GM21528 (cell line): Measurements from ENCODE around the gene TFF3.

Experiments used
- ATAC-seq: cut with Tn5 transposase; IDR thresholded peaks from one replicate; pipeline ENCODE4 v1.9.1; 2021; ENCODE audit warnings: mild to moderate bottlenecking, moderate library complexity; ENCODE audit not compliant: unreplicated experiment, low FRiP score

The TFF3 gene

DNA sequence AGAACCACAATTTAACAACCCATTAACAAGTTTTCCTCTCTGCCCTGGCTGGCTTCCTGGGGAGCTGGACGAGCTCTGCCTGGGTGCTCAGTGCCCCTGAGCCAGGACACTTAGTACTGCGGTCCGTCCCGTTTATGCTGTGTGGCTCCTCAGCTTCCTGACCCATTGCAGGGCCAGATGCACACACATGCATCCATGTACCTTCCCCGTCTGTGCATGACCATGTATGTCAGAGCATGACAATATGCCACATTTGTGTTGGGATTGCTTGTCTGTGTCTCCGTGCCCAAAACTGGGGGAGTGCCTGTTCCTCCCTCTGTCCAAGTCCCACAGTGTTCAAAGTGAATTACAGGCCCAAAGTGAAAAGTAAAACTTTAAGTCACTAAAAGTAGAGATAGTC, 9.7 kb upstream of the TFF3 start:
- ATAC-seq = no peak

DNA sequence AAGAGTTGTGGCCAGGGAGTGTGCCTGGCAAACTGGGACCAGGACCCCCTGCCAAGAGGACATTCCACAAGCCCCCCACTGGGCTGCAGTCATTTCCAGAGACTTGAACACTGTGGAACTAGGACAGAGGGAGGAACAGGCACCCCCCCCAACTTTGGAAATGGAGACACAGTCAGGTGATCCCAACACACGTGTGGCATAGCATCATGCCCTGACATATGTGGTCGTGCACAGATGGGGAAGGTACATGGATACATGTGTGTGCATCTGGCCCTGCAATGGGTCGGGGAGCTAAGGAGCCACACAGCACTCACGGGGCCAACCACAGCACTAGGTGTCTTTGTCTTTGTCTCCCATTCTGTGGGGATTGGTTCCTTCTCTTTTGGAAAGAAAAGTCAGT, 6.6 kb upstream of the TFF3 start:
- ATAC-seq = no peak

- ATAC-seq = no peak
These were observed 6.0 kb upstream of the TFF3 start for GRCh38 chr21:42321231-42321630.

DNA sequence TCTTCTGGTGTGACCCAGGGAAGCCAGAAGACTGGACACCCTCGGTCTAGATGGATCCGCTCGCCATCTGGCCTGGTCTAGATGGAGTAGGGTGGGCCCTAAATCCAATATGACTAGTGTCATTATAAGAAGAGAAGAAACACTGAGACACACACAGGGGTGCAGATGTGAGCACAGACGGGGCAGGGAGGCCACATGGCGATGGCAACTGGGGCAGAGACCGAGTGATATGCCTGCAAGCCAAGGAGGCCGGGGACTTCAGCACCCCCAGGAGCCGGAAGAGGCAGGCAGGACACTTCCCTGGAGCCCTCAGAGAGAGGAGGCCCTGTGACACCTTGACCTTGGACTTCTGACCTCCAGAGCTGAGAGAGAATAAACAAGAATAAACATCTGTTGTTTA, 5.6 kb upstream of the TFF3 start:
- ATAC-seq = no peak

- ATAC-seq = no peak
These were observed 4.8 kb upstream of the TFF3 start for GRCh38 chr21:42319851-42320572.

DNA sequence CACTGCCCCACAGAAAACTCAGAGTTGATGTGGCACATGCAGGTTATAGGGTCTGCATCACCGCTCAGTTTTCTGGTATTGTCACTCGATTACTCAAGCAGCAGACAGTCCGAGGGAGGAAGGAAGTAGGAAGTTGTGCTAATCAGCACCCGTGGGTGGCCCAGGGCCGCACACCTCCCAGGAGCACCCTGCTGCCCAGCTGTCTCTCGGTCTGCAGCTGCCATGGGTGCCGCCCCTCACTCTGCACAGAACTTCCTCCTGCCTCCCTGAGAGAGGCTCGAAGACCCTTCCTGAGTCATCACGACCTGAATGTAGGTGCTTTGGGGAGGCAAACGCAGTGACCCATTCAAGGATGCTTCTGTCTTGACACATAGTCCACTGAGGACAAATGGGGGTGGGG, 4.2 kb upstream of the TFF3 start:
- ATAC-seq = no peak

- ATAC-seq = no peak
These were observed 2.9 kb upstream of the TFF3 start for GRCh38 chr21:42317826-42318746.

- no peak for ATAC-seq
These were observed 2.1 kb upstream of the TFF3 start for GRCh38 chr21:42317341-42317741.

DNA sequence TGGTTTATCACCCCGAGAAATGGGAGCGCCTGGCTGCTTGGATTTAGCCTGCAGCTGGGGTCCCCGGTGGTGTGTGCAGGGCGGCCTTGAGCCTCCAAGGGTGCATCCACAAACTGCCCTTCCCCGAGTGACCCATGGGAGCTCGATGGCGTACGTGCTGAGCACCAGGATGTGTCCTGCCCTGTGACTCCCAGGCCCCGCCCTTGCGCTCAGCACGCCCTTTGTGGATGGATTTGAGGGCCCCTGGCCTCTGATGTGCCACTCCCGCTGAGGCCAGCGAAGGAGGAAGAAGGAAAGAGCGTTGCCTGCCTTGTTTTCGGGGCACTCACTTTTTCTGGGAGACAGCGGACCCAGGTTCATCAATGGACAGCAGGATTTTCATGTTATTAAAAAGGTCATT, 1.7 kb upstream of the TFF3 start:
- ATAC-seq = no peak

DNA sequence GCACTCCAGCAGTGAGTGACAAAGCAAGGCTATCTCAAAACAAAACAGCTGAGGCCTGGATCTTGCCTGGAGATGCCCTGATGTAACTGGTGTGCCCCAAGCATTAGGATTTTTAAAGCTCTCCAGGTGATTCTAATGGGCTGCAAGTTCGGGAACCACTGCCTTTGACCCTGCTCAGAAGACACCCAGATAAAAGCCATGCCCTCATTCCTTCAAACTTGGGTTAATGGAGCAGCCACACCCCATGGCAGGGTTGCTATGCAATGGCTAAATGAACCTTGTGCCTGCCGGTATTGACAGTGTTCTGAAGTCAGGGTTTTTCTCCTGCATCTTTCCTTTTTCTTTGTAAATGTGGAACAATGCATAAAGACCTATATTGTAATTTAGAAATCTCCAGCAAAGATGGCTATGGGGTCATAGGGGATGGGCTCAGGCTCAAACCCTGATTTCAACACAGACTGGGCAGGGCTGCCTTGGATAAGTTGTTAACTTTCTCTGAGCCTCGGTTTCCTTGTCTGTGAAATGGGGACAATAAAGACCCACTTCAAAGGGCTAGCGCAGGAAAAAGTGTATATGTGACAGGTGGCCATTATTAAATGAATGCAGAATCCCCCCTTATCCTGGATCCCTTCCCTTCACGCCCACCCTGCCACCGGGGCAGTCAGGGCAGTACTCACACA, 453 bp downstream of the TFF3 start:
- no peak for ATAC-seq

GRCh38 chr21:42313501-42313969, 1.7 kb downstream of the TFF3 start:
- no peak for ATAC-seq

GRCh38 chr21:42312626-42313104, 2.5 kb downstream of the TFF3 start:
- ATAC-seq = no peak

DNA sequence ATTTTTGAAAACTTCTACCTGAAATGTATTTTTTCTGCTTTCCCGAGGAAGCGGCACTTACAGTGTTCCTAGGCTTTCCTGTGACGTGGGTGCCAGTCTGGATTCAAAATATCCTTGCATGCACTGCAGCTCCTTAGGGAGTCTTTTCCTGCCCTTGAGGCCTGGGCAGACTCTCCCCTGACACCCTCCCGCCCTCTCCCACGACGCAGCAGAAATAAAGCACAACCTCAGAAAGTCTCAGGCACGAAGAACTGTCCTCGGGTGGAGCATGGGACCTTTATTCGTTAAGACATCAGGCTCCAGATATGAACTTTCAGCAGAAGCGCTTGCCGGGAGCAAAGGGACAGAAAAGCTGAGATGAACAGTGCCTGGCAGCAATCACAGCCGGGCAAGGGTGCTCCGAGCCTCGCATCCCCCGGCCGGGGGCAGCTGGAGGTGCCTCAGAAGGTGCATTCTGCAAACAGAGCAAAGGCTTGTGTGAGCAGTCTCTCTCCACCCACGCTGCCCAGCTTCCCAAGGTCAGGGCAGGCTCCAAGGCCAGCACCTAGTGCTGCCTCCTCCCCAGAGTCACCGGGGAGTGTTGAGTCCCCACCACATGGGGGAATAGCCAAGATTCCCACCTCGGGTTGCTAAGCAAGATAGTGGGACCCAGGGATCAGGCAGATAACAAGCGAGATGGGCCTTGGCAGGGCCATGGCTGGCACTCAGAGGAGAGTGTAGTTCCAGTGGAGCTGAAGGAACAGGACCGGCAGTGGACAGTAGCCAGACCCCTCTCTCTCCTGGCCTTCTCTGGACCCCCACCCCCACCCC, 3.2 kb downstream of the TFF3 start:
- no peak for ATAC-seq

DNA sequence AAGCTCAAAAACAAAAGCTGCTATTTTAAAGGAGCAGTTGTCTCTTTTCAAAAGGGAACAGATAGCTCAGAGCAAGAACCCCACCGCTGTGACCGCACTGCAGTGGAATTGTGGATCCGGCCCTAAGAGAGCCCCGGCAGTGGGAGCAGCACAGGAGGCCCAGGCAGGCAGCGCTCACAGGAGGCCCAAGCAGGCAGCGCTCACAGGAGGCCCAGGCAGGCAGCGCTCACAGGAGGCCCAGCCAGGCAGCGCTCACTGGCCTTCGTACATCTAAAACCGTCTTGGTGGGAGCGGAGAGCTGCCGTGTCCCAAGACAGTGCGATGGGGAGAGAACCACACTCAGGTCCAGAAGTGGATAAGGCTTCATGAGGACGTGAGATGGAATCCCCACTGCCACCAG, 4.0 kb downstream of the TFF3 start:
- ATAC-seq = no peak

DNA sequence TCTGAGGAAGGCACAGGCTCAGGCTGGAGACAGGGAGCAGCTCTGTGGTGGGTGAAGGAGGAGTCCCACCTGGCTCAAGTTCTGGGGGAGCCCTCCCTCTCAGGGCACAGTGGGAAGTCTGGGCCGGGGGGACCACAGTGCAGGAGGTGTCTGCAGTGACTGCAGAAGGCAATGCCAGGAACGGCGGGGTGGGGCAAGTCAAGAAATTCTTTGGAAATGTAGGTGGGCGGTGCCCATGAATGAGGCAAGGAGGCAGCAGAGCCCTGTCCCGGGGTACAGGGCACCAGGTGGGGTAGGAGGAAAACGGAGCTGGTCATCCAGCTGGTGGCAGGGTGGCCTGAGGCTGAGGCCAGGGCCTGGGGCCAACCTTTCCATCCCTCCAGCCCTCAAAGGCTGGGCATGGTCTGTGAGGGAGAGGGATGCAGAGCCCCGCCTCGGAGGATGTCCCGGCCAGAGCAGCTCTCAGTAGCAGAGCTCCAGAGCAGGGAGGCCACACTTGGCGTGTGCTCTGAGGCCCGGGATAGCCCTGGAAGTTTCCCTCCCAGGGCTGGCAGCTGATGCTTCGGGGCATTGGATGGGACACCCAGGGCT, 4.7 kb downstream of the TFF3 start:
- ATAC-seq = no peak

DNA sequence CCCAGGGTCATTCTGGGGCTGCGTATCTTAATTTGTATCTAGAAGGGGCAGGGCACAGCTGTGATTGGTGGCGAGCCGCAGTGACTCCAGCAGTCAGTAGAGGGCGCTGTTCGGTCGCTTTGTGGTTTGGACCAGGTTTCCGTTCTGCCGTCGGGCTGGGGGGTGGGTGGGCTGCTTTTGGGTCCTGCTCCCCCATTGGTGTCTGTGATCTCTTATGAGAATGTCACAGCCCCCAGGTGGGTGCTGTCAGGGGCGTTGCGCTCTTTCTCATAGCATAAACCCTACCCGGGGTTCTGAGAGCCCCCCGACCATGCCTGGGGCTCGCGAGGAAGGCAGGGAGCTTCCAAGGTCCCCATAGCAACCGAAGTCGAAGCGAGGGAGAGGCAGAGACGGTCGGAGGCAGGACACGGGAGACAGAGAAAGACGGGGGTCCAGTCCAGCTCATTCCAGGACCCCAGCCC, 5.4 kb downstream of the TFF3 start:
- ATAC-seq = no peak

GRCh38 chr21:42308914-42309752, 6.1 kb downstream of the TFF3 start:
- ATAC-seq = no peak

- no peak for ATAC-seq
These were observed 6.9 kb downstream of the TFF3 start for GRCh38 chr21:42308161-42308913.
